Measurements from ENCODE around the gene ZAR1. TPM values are rescaled to one million over a fixed set of nuclear protein-coding genes. Genes with fewer than 3 reads are reported as not detected.

The ZAR1 gene
- total and polyA plus RNA-seq, 2 experiments from 2014 or later = not detected

GRCh38 chr4:48483006-48483776, 6.9 kb upstream of the ZAR1 start, which contains the start of gene SLC10A4:
Gene SLC10A4, plus strand, starts transcription at chr4:48483343. Its CDS starts 219 bp downstream, at chr4:48483562.
- in situ Hi-C loops (cut with MboI) = no loop called here
- Histone ChIP-seq H3K27me3 (replicated peaks; ENCODE audit: insufficient read depth) (peaks cover 59% of the 10 kb centered on the region), H3K4me1 (ENCODE audit: insufficient read depth) (no peaks in the 10 kb centered on the region), H3K36me3 (ENCODE audit: low read depth) (no peaks in the 10 kb centered on the region), H2AFZ (peak within 1 kb of the TSS; percentile 23; the same call in 1 of the 2 replicates), H3K27ac (no peak within 1 kb of the TSS), H3K79me2 (ENCODE audit: insufficient read depth) (no peaks in the 10 kb centered on the region), H3K9me2 (ENCODE audit: insufficient read depth) (no peaks in the 10 kb centered on the region), H4K20me1 (ENCODE audit: insufficient read depth) (no peaks in the 10 kb centered on the region), H3K4me3 (peak within 1 kb of the TSS; percentile 28; the same call in 1 of the 2 replicates), H3F3A (ENCODE audit: insufficient read depth) (no peaks in the 10 kb centered on the region), H3K9me3 (ENCODE audit: low read depth) (no peaks in the 10 kb centered on the region), H3K4me2 (ENCODE audit: unreplicated experiment) (no peak within 1 kb of the TSS), H3K9ac (no peak within 1 kb of the TSS)
- WGBS, 2 experiments (ENCODE audit: low coverage in 1 of 2, low lambda C conversion rate in 2 of 2, missing lambda C conversion rate in 2 of 2) = 7 to 8% methylated on average over 16 to 29 of the region's 85 CpGs
- TF ChIP-seq EZH2phosphoT487 (IDR thresholded peaks at IDR 0.05; ENCODE audit: insufficient read depth, low read depth) (no peak), EZH2 (IDR thresholded peaks at IDR 0.05; ENCODE audit: insufficient read depth, poor library complexity, severe bottlenecking) (peak; percentile 89)
- peak; percentile 15 for DNase-seq

DNA sequence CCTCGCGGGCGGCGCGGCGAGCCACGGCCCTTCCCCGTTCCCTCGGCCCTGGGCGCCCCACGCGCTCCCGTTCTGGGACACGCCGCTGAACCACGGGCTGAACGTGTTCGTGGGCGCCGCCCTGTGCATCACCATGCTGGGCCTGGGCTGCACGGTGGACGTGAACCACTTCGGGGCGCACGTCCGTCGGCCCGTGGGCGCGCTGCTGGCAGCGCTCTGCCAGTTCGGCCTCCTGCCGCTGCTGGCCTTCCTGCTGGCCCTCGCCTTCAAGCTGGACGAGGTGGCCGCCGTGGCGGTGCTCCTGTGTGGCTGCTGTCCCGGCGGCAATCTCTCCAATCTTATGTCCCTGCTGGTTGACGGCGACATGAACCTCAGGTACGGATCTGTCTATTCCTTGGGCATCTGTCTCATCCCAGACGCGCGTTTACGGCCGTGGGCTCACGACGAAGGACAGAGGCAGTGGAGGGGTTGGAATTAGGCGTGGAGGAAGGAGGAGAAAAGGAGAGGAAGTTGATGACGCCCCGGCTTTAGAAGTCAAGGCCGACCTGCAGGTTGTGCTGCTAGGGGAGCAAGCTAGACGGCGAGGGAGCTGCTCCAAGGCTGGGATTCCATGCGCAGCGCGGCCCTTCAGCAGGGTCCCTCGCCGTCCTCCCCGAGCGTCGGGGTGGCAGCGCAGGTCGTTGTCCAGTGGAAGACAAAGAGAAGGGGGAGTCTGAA, 6.1 kb upstream of the ZAR1 start:
- TF ChIP-seq EZH2 (IDR thresholded peaks at IDR 0.05; ENCODE audit: insufficient read depth, poor library complexity, severe bottlenecking) (no peak), EZH2phosphoT487 (IDR thresholded peaks at IDR 0.05; ENCODE audit: insufficient read depth, low read depth) (no peak)
- Histone ChIP-seq H3K9me2 (ENCODE audit: insufficient read depth) (no peaks in the 10 kb centered on the region), H3K4me2 (ENCODE audit: unreplicated experiment) (no peak overlapping the region), H3K36me3 (ENCODE audit: low read depth) (no peaks in the 10 kb centered on the region), H3F3A (ENCODE audit: insufficient read depth) (no peaks in the 10 kb centered on the region), H3K4me3 (no peak overlapping the region), H3K79me2 (ENCODE audit: insufficient read depth) (no peaks in the 10 kb centered on the region), H3K9me3 (ENCODE audit: low read depth) (no peaks in the 10 kb centered on the region), H4K20me1 (ENCODE audit: insufficient read depth) (no peaks in the 10 kb centered on the region), H3K27me3 (replicated peaks; ENCODE audit: insufficient read depth) (peaks cover 64% of the 10 kb centered on the region), H3K27ac (no peak overlapping the region), H3K4me1 (ENCODE audit: insufficient read depth) (no peaks in the 10 kb centered on the region), H2AFZ (peak overlapping the region; percentile 23; the same call in 1 of the 2 replicates), H3K9ac (no peak overlapping the region)
- DNase-seq = peak; percentile 22
- in situ Hi-C loops (cut with MboI) = no loop called here
- 15% methylated on average over 43 to 59 of the region's 66 CpGs for WGBS, 2 experiments (ENCODE audit: low coverage in 1 of 2, low lambda C conversion rate in 2 of 2, missing lambda C conversion rate in 2 of 2)

DNA sequence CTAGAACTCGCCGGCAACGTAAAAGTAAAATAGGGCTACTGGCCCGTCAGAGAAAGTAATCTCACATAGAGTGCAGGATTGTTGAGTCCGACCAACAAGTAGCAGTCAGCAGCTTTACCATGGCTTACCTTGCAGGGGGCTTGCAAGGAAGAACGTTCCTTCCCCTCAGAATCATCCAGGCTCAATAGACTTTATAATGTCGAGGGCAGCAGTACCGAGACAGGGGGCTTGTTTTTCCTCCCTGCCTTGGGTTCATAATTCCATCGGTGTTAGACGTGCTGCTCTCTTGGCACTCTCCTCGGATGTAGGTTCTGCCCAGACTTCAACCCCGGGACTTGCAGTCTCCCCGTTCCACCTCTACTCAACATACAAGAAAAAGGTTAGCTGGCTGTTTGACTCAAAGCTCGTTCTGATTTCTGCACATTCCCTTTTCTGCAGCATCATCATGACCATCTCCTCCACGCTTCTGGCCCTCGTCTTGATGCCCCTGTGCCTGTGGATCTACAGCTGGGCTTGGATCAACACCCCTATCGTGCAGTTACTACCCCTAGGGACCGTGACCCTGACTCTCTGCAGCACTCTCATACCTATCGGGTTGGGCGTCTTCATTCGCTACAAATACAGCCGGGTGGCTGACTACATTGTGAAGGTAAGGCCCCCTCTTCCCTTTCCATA, 5.4 kb upstream of the ZAR1 start:
- Histone ChIP-seq H3K9ac (no peak overlapping the region), H3K36me3 (ENCODE audit: low read depth) (no peaks in the 10 kb centered on the region), H3K79me2 (ENCODE audit: insufficient read depth) (no peaks in the 10 kb centered on the region), H2AFZ (no peak overlapping the region), H3F3A (ENCODE audit: insufficient read depth) (no peaks in the 10 kb centered on the region), H3K9me3 (ENCODE audit: low read depth) (no peaks in the 10 kb centered on the region), H3K27ac (no peak overlapping the region), H4K20me1 (ENCODE audit: insufficient read depth) (no peaks in the 10 kb centered on the region), H3K4me1 (ENCODE audit: insufficient read depth) (no peaks in the 10 kb centered on the region), H3K4me2 (ENCODE audit: unreplicated experiment) (no peak overlapping the region), H3K27me3 (replicated peaks; ENCODE audit: insufficient read depth) (peaks cover 71% of the 10 kb centered on the region), H3K9me2 (ENCODE audit: insufficient read depth) (no peaks in the 10 kb centered on the region), H3K4me3 (no peak overlapping the region)
- peak; percentile 38 for TF ChIP-seq EZH2 (IDR thresholded peaks at IDR 0.05; ENCODE audit: insufficient read depth, poor library complexity, severe bottlenecking)
- TF ChIP-seq EZH2phosphoT487 (IDR thresholded peaks at IDR 0.05; ENCODE audit: insufficient read depth, low read depth) = no peak
- in situ Hi-C loops (cut with MboI) = no loop called here
- DNase-seq = no peak
- WGBS, 2 experiments (ENCODE audit: low coverage in 1 of 2, low lambda C conversion rate in 2 of 2, missing lambda C conversion rate in 2 of 2) = 50 to 51% methylated on average over 22 of the region's 22 CpGs

- peak overlapping the region; percentile 47; the same call in 1 of the 2 replicates for H3K4me3 ChIP-seq
- peaks cover 6% of the 10 kb centered on the region; the same call in 1 of the 2 replicates for H3F3A ChIP-seq (ENCODE audit: insufficient read depth)
- H3K27ac ChIP-seq = no peak overlapping the region
- peak overlapping the region; percentile 60 for H2AFZ ChIP-seq
- TF ChIP-seq EZH2 (IDR thresholded peaks at IDR 0.05; ENCODE audit: insufficient read depth, poor library complexity, severe bottlenecking) = peak; percentile 13
- TF ChIP-seq EZH2phosphoT487 (IDR thresholded peaks at IDR 0.05; ENCODE audit: insufficient read depth, low read depth) = no peak
- in situ Hi-C loops (cut with MboI) = no loop called here
- H3K9ac ChIP-seq = no peak overlapping the region
- no peak overlapping the region for H3K4me2 ChIP-seq (ENCODE audit: unreplicated experiment)
- no peaks in the 10 kb centered on the region for H3K9me3 ChIP-seq (ENCODE audit: low read depth)
- WGBS, 2 experiments (ENCODE audit: low coverage in 1 of 2, low lambda C conversion rate in 2 of 2, missing lambda C conversion rate in 2 of 2) = 41 to 47% methylated on average over 11 to 14 of the region's 14 CpGs
- peaks cover 69% of the 10 kb centered on the region for H3K27me3 ChIP-seq (replicated peaks; ENCODE audit: insufficient read depth)
- no peaks in the 10 kb centered on the region for H3K9me2 ChIP-seq (ENCODE audit: insufficient read depth)
- DNase-seq = no peak
- no peaks in the 10 kb centered on the region for H3K79me2 ChIP-seq (ENCODE audit: insufficient read depth)
- H3K4me1 ChIP-seq (ENCODE audit: insufficient read depth) = no peaks in the 10 kb centered on the region
- H4K20me1 ChIP-seq (ENCODE audit: insufficient read depth) = no peaks in the 10 kb centered on the region
- no peaks in the 10 kb centered on the region for H3K36me3 ChIP-seq (ENCODE audit: low read depth)
Observed at GRCh38 chr4:48489683-48490011, 405 bp upstream of the ZAR1 start.
